GM21529 (cell line): Measurements from ENCODE around the gene SRP54.
A peak's percentile ranks its signal among the peaks of the same experiment; 100 is the strongest.
"Not testable (repeated sequence)": the region's sequence is repeated elsewhere in the genome, so short reads cannot be mapped to it uniquely, and the experiment has no call there.

ENCODE experiments used
- ATAC-seq: cut with Tn5 transposase; IDR thresholded peaks from one replicate; pipeline ENCODE4 v1.9.1; 2021; ENCODE audit not compliant: unreplicated experiment

The SRP54 gene

GRCh38 chr14:34983148-34983760 is 462 bp downstream of the SRP54 start:
- ATAC-seq, result peak; percentile 16

DNA sequence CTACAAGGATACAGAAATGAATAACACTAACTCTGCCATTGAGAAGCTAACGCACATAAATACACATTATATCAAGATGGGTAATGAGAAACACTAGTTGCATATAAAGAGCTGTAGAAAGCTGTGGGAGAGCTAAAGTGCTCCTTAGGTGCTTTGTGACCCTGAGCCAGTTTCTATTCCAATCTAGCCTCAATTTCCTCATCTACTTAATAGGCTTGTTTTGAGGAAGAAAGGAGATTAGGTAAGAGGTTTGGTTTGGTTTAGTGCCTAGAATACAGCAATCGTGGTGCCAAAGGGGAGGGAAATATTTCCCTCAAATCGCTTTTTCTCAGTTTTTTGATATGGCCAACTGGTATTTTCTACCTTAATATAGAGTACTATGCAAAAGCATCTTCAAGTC is 994 bp downstream of the SRP54 start:
- ATAC-seq, result no peak

DNA sequence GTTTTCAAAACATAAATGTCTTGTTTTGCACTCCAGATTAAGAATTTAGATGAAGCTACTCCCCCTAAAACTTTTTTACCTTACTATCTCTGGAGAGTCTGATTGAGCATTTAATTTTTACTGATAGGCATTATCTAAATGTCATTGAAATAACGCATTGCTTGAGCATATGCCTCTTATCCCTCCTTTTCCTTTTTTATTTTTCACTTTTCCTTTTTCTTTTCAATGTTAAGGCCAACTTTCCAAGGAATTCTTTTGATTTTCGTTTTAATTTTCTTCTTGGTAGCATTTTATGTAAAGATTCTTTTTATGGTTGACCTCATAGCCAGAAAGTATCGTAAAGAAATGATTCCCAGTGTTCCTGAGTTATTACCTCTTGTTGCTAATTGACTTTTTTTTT is 2.9 kb downstream of the SRP54 start:
- ATAC-seq, result no peak

- ATAC-seq, result no peak
Measured at GRCh38 chr14:34987180-34987579, 4.4 kb downstream of the SRP54 start.

- ATAC-seq, result no peak
Measured at GRCh38 chr14:34989762-34990161, 7.0 kb downstream of the SRP54 start.

DNA sequence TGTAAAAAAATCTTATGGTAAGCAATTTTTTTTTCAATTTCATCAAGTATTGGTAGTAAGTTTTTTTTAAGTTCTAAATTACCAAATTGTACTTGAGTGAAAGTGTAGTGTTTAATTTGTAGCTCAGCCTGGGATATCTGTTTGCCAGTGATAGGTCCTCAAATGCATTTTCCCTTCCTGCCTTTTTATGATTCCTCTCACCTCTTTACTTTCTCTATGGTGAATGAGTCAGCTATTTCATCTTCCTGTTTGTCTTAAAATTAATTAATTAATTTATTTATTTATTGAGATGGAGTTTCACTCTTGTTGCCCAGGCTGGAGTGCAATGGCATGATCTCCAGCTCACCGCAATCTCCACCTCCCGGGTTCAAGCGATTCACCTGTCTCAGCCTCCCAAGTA is 10.6 kb downstream of the SRP54 start:
- no peak for ATAC-seq

- no peak for ATAC-seq
Measured at GRCh38 chr14:34994668-34995067, 11.9 kb downstream of the SRP54 start.

GRCh38 chr14:34997762-34998161 is 15.0 kb downstream of the SRP54 start:
- ATAC-seq, result no peak

- ATAC-seq, result no peak
Measured at GRCh38 chr14:34999500-34999899, 16.7 kb downstream of the SRP54 start.

- ATAC-seq, result no peak
Measured at GRCh38 chr14:35001621-35002020, 18.8 kb downstream of the SRP54 start.

DNA sequence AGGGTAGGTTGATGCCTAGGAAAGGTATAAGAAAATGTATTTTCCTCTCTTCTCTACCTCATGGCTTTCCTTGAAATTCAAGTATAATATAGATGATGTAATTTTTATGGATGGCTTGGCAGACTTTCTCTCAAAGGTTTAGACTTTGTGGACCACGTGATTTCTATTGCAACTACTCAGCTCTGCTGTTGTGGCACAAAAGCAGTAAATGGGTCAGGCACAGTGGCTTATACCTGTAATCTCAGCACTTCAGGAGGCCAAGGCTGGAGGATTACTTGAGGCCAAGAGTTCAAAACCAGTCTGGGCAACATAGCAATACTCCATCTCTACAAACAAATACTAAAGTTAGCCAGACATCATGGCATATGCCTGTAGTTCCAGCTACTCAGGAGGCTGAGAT is 22.0 kb downstream of the SRP54 start:
- ATAC-seq, result no peak

GRCh38 chr14:35016568-35016967 is 33.8 kb downstream of the SRP54 start:
- no peak for ATAC-seq

- ATAC-seq, result no peak
Measured at GRCh38 chr14:35020713-35021112, 37.9 kb downstream of the SRP54 start.

DNA sequence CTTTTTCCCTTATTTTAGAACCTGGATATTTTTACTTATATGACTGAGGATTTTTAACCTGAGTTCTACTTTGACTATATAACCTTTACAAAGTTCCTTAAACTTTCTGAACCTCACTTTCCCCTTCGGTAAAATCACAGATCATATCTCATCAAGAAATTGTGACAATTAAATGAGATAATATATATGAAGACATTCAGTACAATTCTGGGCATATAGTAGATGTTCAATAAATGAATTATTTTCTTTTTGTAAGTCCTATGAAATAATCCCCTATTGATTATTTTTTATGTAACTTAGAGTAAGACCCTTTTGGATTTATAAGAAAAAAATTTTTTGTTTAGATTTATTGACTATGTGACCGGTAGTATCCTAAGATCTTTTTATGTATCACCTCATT is 45.6 kb downstream of the SRP54 start:
- ATAC-seq, result no peak

DNA sequence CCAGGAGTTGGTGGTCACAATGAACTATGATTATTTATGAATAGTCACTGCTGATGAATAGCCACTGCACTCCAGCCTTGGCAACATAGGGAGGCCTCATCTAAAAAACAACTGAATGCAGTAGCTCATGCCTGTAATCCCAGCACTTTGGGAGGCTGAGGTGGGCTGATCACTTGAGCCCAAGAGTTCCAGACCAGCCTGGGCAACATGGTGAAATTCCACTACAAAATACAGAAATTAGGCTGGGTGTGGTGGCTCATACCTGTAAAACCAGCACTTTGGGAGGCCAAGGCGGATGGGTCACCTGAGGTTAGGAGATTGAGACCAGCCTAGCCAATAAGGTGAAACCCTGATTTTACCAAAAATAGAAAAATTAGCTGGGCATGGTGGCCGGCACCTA is 49.8 kb downstream of the SRP54 start:
- no peak for ATAC-seq

GRCh38 chr14:35034440-35034833 is 51.6 kb downstream of the SRP54 start:
- ATAC-seq, result no peak

GRCh38 chr14:35034944-35035554 is 52.3 kb downstream of the SRP54 start:
- not testable (repeated sequence) for ATAC-seq

DNA sequence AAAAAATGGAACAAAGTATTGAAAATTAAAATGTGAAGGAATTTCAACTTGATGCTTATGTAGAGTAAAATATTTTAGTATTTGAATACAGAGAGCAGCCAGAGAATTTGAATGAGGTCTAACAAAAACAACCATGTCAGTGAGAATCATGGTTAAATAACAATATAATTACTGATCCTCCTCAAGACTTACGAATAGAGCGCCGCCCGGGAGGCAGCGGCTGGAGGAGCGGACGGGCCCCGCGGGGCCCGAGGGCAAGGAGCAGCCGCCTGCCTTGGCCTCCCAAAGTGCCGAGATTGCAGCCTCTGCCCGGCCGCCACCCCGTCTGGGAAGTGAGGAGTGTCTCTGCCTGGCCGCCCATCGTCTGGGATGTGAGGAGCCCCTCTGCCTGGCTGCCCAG is 55.5 kb downstream of the SRP54 start:
- not testable (repeated sequence) for ATAC-seq

- ATAC-seq, result no peak
Measured at GRCh38 chr14:35042632-35043031, 59.8 kb downstream of the SRP54 start.

GRCh38 chr14:35043046-35043445 is 60.3 kb downstream of the SRP54 start:
- no peak for ATAC-seq

- no peak for ATAC-seq
Measured at GRCh38 chr14:35044939-35045797, 62.4 kb downstream of the SRP54 start.

GRCh38 chr14:35045798-35046047 is 62.9 kb downstream of the SRP54 start:
- ATAC-seq, result no peak
